Sigmoid colon (tissue), 4 donors: Measurements from ENCODE around the gene INTS4.

Experiments
- POLR2AphosphoS5 ChIP-seq, 4 donors: sonication (generic); formaldehyde crosslinking; IDR thresholded peaks; one replicate each; pipeline ENCODE4 v1.6.1; 2017; ENCODE audit warnings: antibody characterized with exemption in 4 of 4
- TF ChIP-seq, protein P1 (sequence below), 4 experiments: fragments of 450-650 bp in 3 of 4; fragments of 200-600 bp in 1 of 4; IDR thresholded peaks; one replicate each; pipeline ENCODE4 v1.5.1; 2016 to 2019; ENCODE audit warnings: antibody characterized with exemption in 4 of 4, mild to moderate bottlenecking in 3 of 4, moderate library complexity in 2 of 4

DNA sequence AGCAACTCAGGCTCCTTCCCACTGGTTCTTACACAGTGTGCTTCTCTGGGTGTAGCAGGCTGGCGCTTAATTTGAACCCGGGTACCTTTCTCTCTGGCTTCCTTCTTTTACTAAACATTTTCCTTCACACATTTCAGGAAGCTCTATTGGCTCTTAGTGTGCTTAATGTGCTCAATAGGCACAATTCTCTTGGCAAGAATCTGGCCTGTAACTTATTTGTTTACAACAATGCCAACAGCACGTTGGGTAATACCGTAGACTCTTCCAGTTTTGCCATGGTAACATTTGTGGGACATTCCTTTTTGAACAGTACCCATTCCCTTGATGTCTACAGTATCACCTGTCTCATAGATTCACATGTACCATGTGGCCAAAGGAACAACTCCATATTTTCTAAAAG, 125.7 kb downstream of the INTS4 start:
- TF ChIP-seq, protein P1, sequence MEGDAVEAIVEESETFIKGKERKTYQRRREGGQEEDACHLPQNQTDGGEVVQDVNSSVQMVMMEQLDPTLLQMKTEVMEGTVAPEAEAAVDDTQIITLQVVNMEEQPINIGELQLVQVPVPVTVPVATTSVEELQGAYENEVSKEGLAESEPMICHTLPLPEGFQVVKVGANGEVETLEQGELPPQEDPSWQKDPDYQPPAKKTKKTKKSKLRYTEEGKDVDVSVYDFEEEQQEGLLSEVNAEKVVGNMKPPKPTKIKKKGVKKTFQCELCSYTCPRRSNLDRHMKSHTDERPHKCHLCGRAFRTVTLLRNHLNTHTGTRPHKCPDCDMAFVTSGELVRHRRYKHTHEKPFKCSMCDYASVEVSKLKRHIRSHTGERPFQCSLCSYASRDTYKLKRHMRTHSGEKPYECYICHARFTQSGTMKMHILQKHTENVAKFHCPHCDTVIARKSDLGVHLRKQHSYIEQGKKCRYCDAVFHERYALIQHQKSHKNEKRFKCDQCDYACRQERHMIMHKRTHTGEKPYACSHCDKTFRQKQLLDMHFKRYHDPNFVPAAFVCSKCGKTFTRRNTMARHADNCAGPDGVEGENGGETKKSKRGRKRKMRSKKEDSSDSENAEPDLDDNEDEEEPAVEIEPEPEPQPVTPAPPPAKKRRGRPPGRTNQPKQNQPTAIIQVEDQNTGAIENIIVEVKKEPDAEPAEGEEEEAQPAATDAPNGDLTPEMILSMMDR (IDR thresholded peaks at IDR 0.05): no peak
- TF ChIP-seq POLR2AphosphoS5 (IDR thresholded peaks at IDR 0.05): no peak
